Caco-2 (cell line): ENCODE results near the gene SLC25A17. TPM values are rescaled to one million over a fixed set of nuclear protein-coding genes. Genes with fewer than 3 reads are reported as not detected.

Experiments
- BruUV-seq: library from RNA; stranded (reverse); fragments of 400-500 nt; replicated peaks from 2 replicates; lab custom pipeline; 2021; lab: Mats Ljungman, UMichigan
- CTCF ChIA-PET: fragments of 300-600 bp; sonication (Branson Sonifier 250); formaldehyde crosslinking; loops from one replicate; lab custom pipeline; 2022; ENCODE audit warnings: antibody characterized with exemption; lab: Charles Lee
- POLR2A ChIA-PET: fragments of 300-600 bp; sonication (Branson Sonifier 250); formaldehyde crosslinking; loops from one replicate; lab custom pipeline; 2022; ENCODE audit warnings: antibody characterized with exemption; lab: Charles Lee
- DNase-seq, 2 experiments: peaks; one replicate each; pipeline versions ENCODE4 v3.0.0 to v3.0.0-alpha.2; 2020 to 2022
- H3K27me3 ChIP-seq: replicated peaks from 2 replicates; pipeline ENCODE4 v1.6.0; 2011; ENCODE audit warnings: low read length; ENCODE audit not compliant: control insufficient read depth, insufficient read depth
- H3K36me3 ChIP-seq: 2 replicates; pipeline ENCODE4 v1.5.1; 2011; ENCODE audit warnings: low read length; ENCODE audit not compliant: control insufficient read depth, insufficient read depth
- H3K4me1 ChIP-seq: fragments of 250-450 bp; sonication (Bioruptor Pico); 2 replicates; pipeline ENCODE4 v1.5.1; 2020; ENCODE audit warnings: mild to moderate bottlenecking
- H3K4me3 ChIP-seq: 2 replicates; pipeline ENCODE4 v1.5.1; 2011; ENCODE audit warnings: low read depth, mild to moderate bottlenecking, control low read depth, low read length
- H3K9me3 ChIP-seq: fragments of 250-450 bp; sonication (Bioruptor Pico); 2 replicates; pipeline ENCODE4 v1.5.1; 2020; ENCODE audit warnings: mild to moderate bottlenecking, moderate library complexity
- H3K27ac Mint-ChIP-seq: one replicate; pipeline ENCODE4 v1.8.0; 2022; ENCODE audit warnings: mixed read lengths; ENCODE audit not compliant: unreplicated experiment
- H3K27me3 Mint-ChIP-seq: one replicate; pipeline ENCODE4 v1.8.0; 2022; ENCODE audit warnings: mixed read lengths; ENCODE audit not compliant: insufficient read depth, unreplicated experiment
- H3K36me3 Mint-ChIP-seq: one replicate; pipeline ENCODE4 v1.8.0; 2022; ENCODE audit warnings: mild to moderate bottlenecking, mixed read lengths; ENCODE audit not compliant: insufficient read depth, unreplicated experiment
- H3K4me1 Mint-ChIP-seq: one replicate; pipeline ENCODE4 v1.8.0; 2022; ENCODE audit warnings: low read depth, mixed read lengths; ENCODE audit not compliant: unreplicated experiment
- H3K4me3 Mint-ChIP-seq: one replicate; pipeline ENCODE4 v1.8.0; 2022; ENCODE audit warnings: mild to moderate bottlenecking, moderate library complexity, mixed read lengths; ENCODE audit not compliant: unreplicated experiment
- H3K9me3 Mint-ChIP-seq: one replicate; pipeline ENCODE4 v1.8.0; 2022; ENCODE audit warnings: mixed read lengths; ENCODE audit not compliant: unreplicated experiment
- CTCF ChIP-seq, 2 experiments: fragments of 200-600 bp in 1 of 2; IDR thresholded peaks; 1 replicate in 1 of 2; 2 replicates in 1 of 2; pipeline versions ENCODE4 v1.5.1 to v1.8.0; 2011 to 2022; ENCODE audit warnings: antibody characterized with exemption in 1 of 2, control low read depth in 1 of 2, inconsistent platforms in 1 of 2, low read depth in 1 of 2, low read length in 1 of 2, mild to moderate bottlenecking in 1 of 2, moderate library complexity in 1 of 2; ENCODE audit not compliant: insufficient read depth in 1 of 2, severe bottlenecking in 1 of 2, unreplicated experiment in 1 of 2
- intact Hi-C: fragments of 100-400 bp; cut with micrococcal nuclease; formaldehyde crosslinking; loops from one replicate; pipeline ENCODE4 v1.10.0; 2022; ENCODE audit not compliant: unreplicated experiment
- total RNA-seq: library from RNA; stranded (reverse); gene quantifications from 2 replicates; pipeline ENCODE4 v1.2.3, GENCODE V29; 2022

The SLC25A17 gene
- total RNA-seq, 1 experiment from 2014 or later: 23.1 TPM

DNA sequence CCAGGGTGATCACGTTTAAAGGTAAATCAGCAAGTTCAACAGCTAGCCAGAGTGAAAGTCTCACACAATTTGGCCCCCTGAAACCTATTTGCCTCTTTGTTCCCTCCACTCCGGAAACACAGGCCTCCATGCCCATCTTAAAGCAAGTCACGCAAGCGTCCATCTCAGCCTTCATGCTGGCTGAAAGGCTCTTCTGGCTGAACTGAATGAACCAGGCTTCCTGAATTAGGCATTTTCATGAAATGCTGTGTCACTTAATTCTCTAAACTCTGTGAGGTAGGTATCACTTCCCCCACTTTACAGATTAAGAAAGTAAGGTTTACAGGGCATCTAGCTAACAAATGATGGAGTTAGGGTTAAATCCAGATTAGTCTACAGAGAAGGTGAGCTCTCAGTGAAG, 1.4 kb downstream of the SLC25A17 start:
- H3K36me3 ChIP-seq: no peaks in the 10 kb centered on the region
- TF ChIP-seq CTCF (IDR thresholded peaks at IDR 0.05; ENCODE audit: insufficient read depth in 1 of 2, low read depth in 1 of 2, low read length in 1 of 2, severe bottlenecking in 1 of 2, unreplicated experiment in 1 of 2): no peak
- ChIA-PET CTCF (interaction anchor here (1.3 to 2.1 kb wide), 2 partner anchors 81 to 135 kb away, joined by 9 to 12 read pairs; no protein-coding TSS in a partner anchor), POLR2A (no interaction called here)
- Mint-ChIP-seq H3K27ac (peak overlapping the region; percentile 73), H3K4me3 (peak overlapping the region; percentile 81), H3K4me1 (peaks cover 16% of the 10 kb centered on the region), H3K9me3 (no peaks in the 10 kb centered on the region), H3K36me3 (peaks cover 47% of the 10 kb centered on the region), H3K27me3 (no peaks in the 10 kb centered on the region)
- H3K4me3 ChIP-seq: peak overlapping the region; percentile 88
- H3K4me1 ChIP-seq: peaks cover 15% of the 10 kb centered on the region; the same call in 1 of the 2 replicates
- intact Hi-C loops: no loop called here
- no TSS peak for BruUV-seq
- no peaks in the 10 kb centered on the region for H3K27me3 ChIP-seq
- no peak for DNase-seq
- H3K9me3 ChIP-seq: no peaks in the 10 kb centered on the region

DNA sequence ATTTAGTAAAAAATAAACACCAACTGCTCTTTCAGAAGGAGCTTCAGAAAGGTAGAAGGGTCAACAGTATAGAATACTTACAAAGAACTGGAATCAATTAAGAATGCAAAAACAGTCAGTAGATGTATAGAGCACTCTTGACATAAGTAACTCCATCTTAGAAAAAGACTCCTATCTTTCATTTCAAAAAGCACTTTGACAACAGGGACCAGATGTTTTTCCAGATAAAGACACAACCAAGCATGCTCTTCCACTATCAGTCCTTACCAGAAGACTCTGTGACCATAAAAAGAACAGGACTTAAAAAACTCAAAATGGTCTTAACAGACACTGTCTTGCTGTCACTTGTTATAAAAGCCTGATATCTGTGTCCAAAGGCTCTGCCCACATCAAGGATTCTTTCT, 5.2 kb downstream of the SLC25A17 start:
- Histone ChIP-seq H3K4me1 (peaks cover 7% of the 10 kb centered on the region; the same call in 1 of the 2 replicates), H3K27me3 (no peaks in the 10 kb centered on the region), H3K9me3 (no peaks in the 10 kb centered on the region), H3K4me3 (no peak overlapping the region), H3K36me3 (no peaks in the 10 kb centered on the region)
- BruUV-seq: no TSS peak
- no peaks in the 10 kb centered on the region for H3K27me3 Mint-ChIP-seq
- no peak for DNase-seq
- H3K4me3 Mint-ChIP-seq: no peak overlapping the region
- H3K4me1 Mint-ChIP-seq: peaks cover 16% of the 10 kb centered on the region
- H3K9me3 Mint-ChIP-seq: no peaks in the 10 kb centered on the region
- peaks cover 40% of the 10 kb centered on the region for H3K36me3 Mint-ChIP-seq
- intact Hi-C loops: no loop called here
- TF ChIP-seq CTCF (IDR thresholded peaks at IDR 0.05; ENCODE audit: insufficient read depth in 1 of 2, low read depth in 1 of 2, low read length in 1 of 2, severe bottlenecking in 1 of 2, unreplicated experiment in 1 of 2): no peak
- no peak overlapping the region for H3K27ac Mint-ChIP-seq
- ChIA-PET CTCF (no interaction called here), POLR2A (no interaction called here)

GRCh38 chr22:40808018-40808841, 10.9 kb downstream of the SLC25A17 start:
- no peak for DNase-seq
- Histone ChIP-seq H3K27me3 (no peaks in the 10 kb centered on the region), H3K9me3 (no peaks in the 10 kb centered on the region), H3K4me3 (no peak overlapping the region), H3K4me1 (no peaks in the 10 kb centered on the region; the same call in none of the 2 replicates), H3K36me3 (no peaks in the 10 kb centered on the region)
- peaks cover 13% of the 10 kb centered on the region for H3K36me3 Mint-ChIP-seq
- no peak overlapping the region for H3K27ac Mint-ChIP-seq
- no peaks in the 10 kb centered on the region for H3K27me3 Mint-ChIP-seq
- ChIA-PET POLR2A (no interaction called here), CTCF (no interaction called here)
- H3K9me3 Mint-ChIP-seq: no peaks in the 10 kb centered on the region
- BruUV-seq: no TSS peak
- intact Hi-C loops: no loop called here
- TF ChIP-seq CTCF (IDR thresholded peaks at IDR 0.05; ENCODE audit: insufficient read depth in 1 of 2, low read depth in 1 of 2, low read length in 1 of 2, severe bottlenecking in 1 of 2, unreplicated experiment in 1 of 2): no peak
- peaks cover 10% of the 10 kb centered on the region for H3K4me1 Mint-ChIP-seq
- no peak overlapping the region for H3K4me3 Mint-ChIP-seq
